Breast epithelium (tissue), 3 donors: ENCODE data around the gene ITPR3.

Experiments
- CTCF ChIP-seq, 3 donors: fragments of 450-650 bp; IDR thresholded peaks; one replicate each; pipeline ENCODE4 v1.5.1; 2016 to 2017; ENCODE audit warnings: antibody characterized with exemption in 3 of 3, mild to moderate bottlenecking in 3 of 3, moderate library complexity in 3 of 3
- POLR2A ChIP-seq: fragments of 450-650 bp; IDR thresholded peaks from one replicate; pipeline ENCODE4 v1.6.1; 2016; ENCODE audit warnings: antibody characterized with exemption, mild to moderate bottlenecking, moderate library complexity
- POLR2AphosphoS5 ChIP-seq, 3 donors: sonication (generic); formaldehyde crosslinking; IDR thresholded peaks; one replicate each; pipeline ENCODE4 v1.6.1; 2017; ENCODE audit warnings: antibody characterized with exemption in 3 of 3

GRCh38 chr6:33678932-33679490 is 57.9 kb downstream of the ITPR3 start:
- no peak for TF ChIP-seq CTCF (IDR thresholded peaks at IDR 0.05)
- no peak for TF ChIP-seq POLR2AphosphoS5 (IDR thresholded peaks at IDR 0.05)
- no peak for TF ChIP-seq POLR2A
